ENCODE data around the gene AKAP5.

Gene AKAP5

GRCh38 chr14:64447876-64448670 is 17.2 kb upstream of the AKAP5 start:
- H2BK12ac ChIP-seq (ENCODE audit: low read length) = no peak overlapping the region
- WGBS (ENCODE audit: extremely low coverage, insufficient coverage, insufficient read length) = no CpG with 5 or more reads among the region's 5 CpGs
- H3K23ac ChIP-seq (ENCODE audit: low read length) = no peak overlapping the region
- peaks cover 6 to 15% of the 10 kb centered on the region in 2 experiments for H3K36me3 ChIP-seq (ENCODE audit: control insufficient read depth in 1 of 2, insufficient read depth in 2 of 2, low read length in 2 of 2)
- no peak overlapping the region for H3K4ac ChIP-seq (ENCODE audit: low read depth, low read length)
- H2BK120ac ChIP-seq (ENCODE audit: insufficient read depth, low read length, poor library complexity) = no peak overlapping the region
- no peak overlapping the region for H2BK5ac ChIP-seq (ENCODE audit: low read depth, low read length, poor library complexity)
- H4K91ac ChIP-seq (ENCODE audit: low read depth, low read length) = no peak overlapping the region
- H2AFZ ChIP-seq (ENCODE audit: insufficient read depth, low read length, poor library complexity) = no peak overlapping the region
- no peak overlapping the region for H3K4me3 ChIP-seq (ENCODE audit: low read depth, low read length)
- H3K79me1 ChIP-seq (ENCODE audit: low read length) = peaks cover 6% of the 10 kb centered on the region
- H3K79me2 ChIP-seq (ENCODE audit: control insufficient read depth, insufficient read depth, low read length, poor library complexity) = no peaks in the 10 kb centered on the region
- H3K4me2 ChIP-seq (ENCODE audit: low read length) = no peak overlapping the region
- peak overlapping the region; percentile 48 for H3K27ac ChIP-seq (ENCODE audit: low read depth, low read length)
- no peak overlapping the region for H3K9ac ChIP-seq (ENCODE audit: low read length)
- no peak overlapping the region for H4K12ac ChIP-seq (ENCODE audit: low read depth, low read length)
- no peak overlapping the region for H3K14ac ChIP-seq (ENCODE audit: low read length)
- no peak overlapping the region for H2AK5ac ChIP-seq (ENCODE audit: low read length)
- no peak overlapping the region for H4K8ac ChIP-seq (ENCODE audit: low read depth, low read length)
- H3K4me1 ChIP-seq (ENCODE audit: control insufficient read depth in 1 of 2, insufficient read depth in 2 of 2, low read length in 2 of 2) = peaks cover 0 to 4% of the 10 kb centered on the region in 2 experiments
- no peak overlapping the region for H3K18ac ChIP-seq (ENCODE audit: low read length)
- DNase-seq = peak in 1 of 2 donors; percentile 14
- no peaks in the 10 kb centered on the region for H3K9me3 ChIP-seq (ENCODE audit: insufficient read depth, low read depth, low read length)
- H3K27me3 ChIP-seq (ENCODE audit: insufficient read depth, low read length) = no peaks in the 10 kb centered on the region

- H2BK12ac ChIP-seq (ENCODE audit: low read length) = no peak overlapping the region
- no CpG with 5 or more reads among the region's 2 CpGs for WGBS (ENCODE audit: extremely low coverage, insufficient coverage, insufficient read length)
These were observed 15.0 kb upstream of the AKAP5 start for GRCh38 chr14:64450255-64450654.

GRCh38 chr14:64454671-64455070 is 10.6 kb upstream of the AKAP5 start:
- Histone ChIP-seq H3K4ac (ENCODE audit: low read depth, low read length) (no peak overlapping the region), H3K9me3 (ENCODE audit: insufficient read depth, low read depth, low read length) (no peaks in the 10 kb centered on the region), H3K27ac (ENCODE audit: low read depth, low read length) (no peak overlapping the region), H3K4me1 (ENCODE audit: control insufficient read depth in 1 of 2, insufficient read depth in 2 of 2, low read length in 2 of 2) (no peaks in the 10 kb centered on the region), H4K12ac (ENCODE audit: low read depth, low read length) (no peak overlapping the region), H3K79me1 (ENCODE audit: low read length) (no peaks in the 10 kb centered on the region), H4K8ac (ENCODE audit: low read depth, low read length) (no peak overlapping the region), H3K79me2 (ENCODE audit: control insufficient read depth, insufficient read depth, low read length, poor library complexity) (no peaks in the 10 kb centered on the region), H3K9ac (ENCODE audit: low read length) (no peak overlapping the region), H3K36me3 (ENCODE audit: control insufficient read depth in 1 of 2, insufficient read depth in 2 of 2, low read length in 2 of 2) (peaks cover 10 to 23% of the 10 kb centered on the region in 2 experiments), H2AFZ (ENCODE audit: insufficient read depth, low read length, poor library complexity) (no peak overlapping the region), H4K91ac (ENCODE audit: low read depth, low read length) (no peak overlapping the region), H2BK5ac (ENCODE audit: low read depth, low read length, poor library complexity) (no peak overlapping the region), H3K4me2 (ENCODE audit: low read length) (no peak overlapping the region), H3K23ac (ENCODE audit: low read length) (peak overlapping the region; percentile 81), H3K27me3 (ENCODE audit: insufficient read depth, low read length) (no peaks in the 10 kb centered on the region), H3K18ac (ENCODE audit: low read length) (no peak overlapping the region), H2BK120ac (ENCODE audit: insufficient read depth, low read length, poor library complexity) (no peak overlapping the region), H3K4me3 (ENCODE audit: low read depth, low read length) (no peak overlapping the region), H3K14ac (ENCODE audit: low read length) (no peak overlapping the region), H2AK5ac (ENCODE audit: low read length) (no peak overlapping the region), H2BK12ac (ENCODE audit: low read length) (no peak overlapping the region)
- WGBS (ENCODE audit: extremely low coverage, insufficient coverage, insufficient read length) = no CpG with 5 or more reads among the region's 10 CpGs
- DNase-seq = no peak

More at GRCh38 chr14:64450255-64450654, 15.0 kb upstream of the AKAP5 start:
- Histone ChIP-seq H4K91ac (ENCODE audit: low read depth, low read length) (no peak overlapping the region), H3K9ac (ENCODE audit: low read length) (no peak overlapping the region), H3K4me1 (ENCODE audit: control insufficient read depth in 1 of 2, insufficient read depth in 2 of 2, low read length in 2 of 2) (peaks cover 0 to 2% of the 10 kb centered on the region in 2 experiments), H3K36me3 (ENCODE audit: control insufficient read depth in 1 of 2, insufficient read depth in 2 of 2, low read length in 2 of 2) (peaks cover 13 to 21% of the 10 kb centered on the region in 2 experiments), H3K79me1 (ENCODE audit: low read length) (peaks cover 4% of the 10 kb centered on the region), H3K4ac (ENCODE audit: low read depth, low read length) (no peak overlapping the region), H3K27ac (ENCODE audit: low read depth, low read length) (no peak overlapping the region), H3K79me2 (ENCODE audit: control insufficient read depth, insufficient read depth, low read length, poor library complexity) (no peaks in the 10 kb centered on the region), H4K8ac (ENCODE audit: low read depth, low read length) (no peak overlapping the region), H3K4me2 (ENCODE audit: low read length) (no peak overlapping the region), H3K9me3 (ENCODE audit: insufficient read depth, low read depth, low read length) (no peaks in the 10 kb centered on the region), H3K18ac (ENCODE audit: low read length) (no peak overlapping the region), H3K14ac (ENCODE audit: low read length) (no peak overlapping the region), H3K4me3 (ENCODE audit: low read depth, low read length) (no peak overlapping the region), H2AK5ac (ENCODE audit: low read length) (no peak overlapping the region), H2BK120ac (ENCODE audit: insufficient read depth, low read length, poor library complexity) (no peak overlapping the region), H4K12ac (ENCODE audit: low read depth, low read length) (no peak overlapping the region), H3K23ac (ENCODE audit: low read length) (no peak overlapping the region), H2AFZ (ENCODE audit: insufficient read depth, low read length, poor library complexity) (no peak overlapping the region), H3K27me3 (ENCODE audit: insufficient read depth, low read length) (no peaks in the 10 kb centered on the region), H2BK5ac (ENCODE audit: low read depth, low read length, poor library complexity) (no peak overlapping the region)
- DNase-seq = no peak

GRCh38 chr14:64459405-64460136 is 5.7 kb upstream of the AKAP5 start:
- Histone ChIP-seq H3K18ac (ENCODE audit: low read length) (no peak overlapping the region), H3K27me3 (ENCODE audit: insufficient read depth, low read length) (no peaks in the 10 kb centered on the region), H3K79me1 (ENCODE audit: low read length) (no peaks in the 10 kb centered on the region), H2BK5ac (ENCODE audit: low read depth, low read length, poor library complexity) (no peak overlapping the region), H3K4me1 (ENCODE audit: control insufficient read depth in 1 of 2, insufficient read depth in 2 of 2, low read length in 2 of 2) (no peaks in the 10 kb centered on the region), H3K4ac (ENCODE audit: low read depth, low read length) (no peak overlapping the region), H3K14ac (ENCODE audit: low read length) (no peak overlapping the region), H3K4me3 (ENCODE audit: low read depth, low read length) (no peak overlapping the region), H2AFZ (ENCODE audit: insufficient read depth, low read length, poor library complexity) (no peak overlapping the region), H2AK5ac (ENCODE audit: low read length) (no peak overlapping the region), H4K91ac (ENCODE audit: low read depth, low read length) (no peak overlapping the region), H3K23ac (ENCODE audit: low read length) (no peak overlapping the region), H4K8ac (ENCODE audit: low read depth, low read length) (no peak overlapping the region), H3K27ac (ENCODE audit: low read depth, low read length) (no peak overlapping the region), H2BK120ac (ENCODE audit: insufficient read depth, low read length, poor library complexity) (no peak overlapping the region), H3K9me3 (ENCODE audit: insufficient read depth, low read depth, low read length) (no peaks in the 10 kb centered on the region), H2BK12ac (ENCODE audit: low read length) (no peak overlapping the region), H4K12ac (ENCODE audit: low read depth, low read length) (no peak overlapping the region), H3K36me3 (ENCODE audit: control insufficient read depth in 1 of 2, insufficient read depth in 2 of 2, low read length in 2 of 2) (peaks cover 4 to 11% of the 10 kb centered on the region in 2 experiments), H3K9ac (ENCODE audit: low read length) (no peak overlapping the region), H3K79me2 (ENCODE audit: control insufficient read depth, insufficient read depth, low read length, poor library complexity) (no peaks in the 10 kb centered on the region), H3K4me2 (ENCODE audit: low read length) (no peak overlapping the region)
- DNase-seq = no peak
- WGBS (ENCODE audit: extremely low coverage, insufficient coverage, insufficient read length) = no CpG with 5 or more reads among the region's 4 CpGs

Data from trophoblast cell (in vitro differentiated cells and primary cell).